ENCODE results near the gene SBF2. TPM values are rescaled to one million over a fixed set of nuclear protein-coding genes. Genes with fewer than 3 reads are reported as not detected.
A peak's percentile ranks its signal among the peaks of the same experiment; 100 is the strongest.

SBF2 gene
- total RNA-seq, 1 donor from 2014 or later, result 26.2 TPM

GRCh38 chr11:10304495-10305261 is 10.7 kb upstream of the SBF2 start, which contains the start of gene ADM:
Gene ADM (plus strand): TSS chr11:10305073. CDS start chr11:10305701, 628 bp downstream.
- peak; percentile 64 for TF ChIP-seq CTCF (conservative IDR thresholded peaks at IDR 0.05; ENCODE audit: low read depth, low read length)
- peak within 1 kb of the TSS; percentile 87 for H3K4me3 ChIP-seq (ENCODE audit: low read depth, low read length)
- no peak for DNase-seq (ENCODE audit: low read depth)

- peak; percentile 7 for TF ChIP-seq CTCF (conservative IDR thresholded peaks at IDR 0.05; ENCODE audit: low read depth, low read length)
- H3K4me3 ChIP-seq (ENCODE audit: low read depth, low read length), result peak overlapping the region; percentile 87
- no peak for DNase-seq (ENCODE audit: low read depth)
Measured at GRCh38 chr11:10303558-10304363, 9.7 kb upstream of the SBF2 start.

- TF ChIP-seq CTCF (conservative IDR thresholded peaks at IDR 0.05; ENCODE audit: low read depth, low read length), result no peak
- no peak for DNase-seq (ENCODE audit: low read depth)
Measured at GRCh38 chr11:10302744-10303557, 8.9 kb upstream of the SBF2 start.

GRCh38 chr11:10302359-10302743 is 8.3 kb upstream of the SBF2 start:
- no peak for TF ChIP-seq CTCF (conservative IDR thresholded peaks at IDR 0.05; ENCODE audit: low read depth, low read length)
- peak overlapping the region; percentile 87 for H3K4me3 ChIP-seq (ENCODE audit: low read depth, low read length)
- DNase-seq (ENCODE audit: low read depth), result no peak

More at GRCh38 chr11:10302744-10303557, 8.9 kb upstream of the SBF2 start:
- H3K4me3 ChIP-seq (ENCODE audit: low read depth, low read length), result peak overlapping the region; percentile 87

GRCh38 chr11:10301656-10302358 is 7.8 kb upstream of the SBF2 start:
- DNase-seq (ENCODE audit: low read depth), result no peak
- peak overlapping the region; percentile 87 for H3K4me3 ChIP-seq (ENCODE audit: low read depth, low read length)
- no peak for TF ChIP-seq CTCF (conservative IDR thresholded peaks at IDR 0.05; ENCODE audit: low read depth, low read length)

- DNase-seq (ENCODE audit: low read depth), result no peak
- peak; percentile 39 for TF ChIP-seq CTCF (conservative IDR thresholded peaks at IDR 0.05; ENCODE audit: low read depth, low read length)
- H3K4me3 ChIP-seq (ENCODE audit: low read depth, low read length), result no peak overlapping the region
Measured at GRCh38 chr11:10298342-10298741, 4.3 kb upstream of the SBF2 start.

All from epithelial cell of proximal tubule (primary cell).